PC-9 (cell line): Measurements from ENCODE around the gene ISM2. TPM values are rescaled to one million over a fixed set of nuclear protein-coding genes. Genes with fewer than 3 reads are reported as not detected.

ENCODE experiments used
- BruUV-seq: library from RNA; stranded (reverse); fragments of 400-500 nt; replicated peaks from 2 replicates; lab custom pipeline; 2021; lab: Mats Ljungman, UMichigan
- CTCF ChIA-PET: fragments of 300-600 bp; sonication (Branson Sonifier 250); formaldehyde crosslinking; loops from one replicate; lab custom pipeline; 2022; ENCODE audit warnings: antibody characterized with exemption; lab: Charles Lee
- POLR2A ChIA-PET: fragments of 300-600 bp; sonication (Branson Sonifier 250); formaldehyde crosslinking; loops from one replicate; lab custom pipeline; 2022; ENCODE audit warnings: antibody characterized with exemption; ENCODE audit not compliant: unreplicated experiment; lab: Charles Lee
- DNase-seq, 2 experiments: peaks; one replicate each; pipeline versions ENCODE4 v3.0.0 to v3.0.0-alpha.2; 2015 to 2022; ENCODE audit warnings: mixed read lengths in 1 of 2
- H2AFZ ChIP-seq: fragments of 200-600 bp; sonication (generic); 2 replicates; pipeline ENCODE4 v1.8.1; 2017; ENCODE audit warnings: antibody characterized with exemption
- H3F3A ChIP-seq: fragments of 200-600 bp; sonication (generic); 2 replicates; pipeline ENCODE4 v1.8.1; 2017; ENCODE audit warnings: antibody characterized with exemption, mild to moderate bottlenecking, low read depth; ENCODE audit not compliant: insufficient read depth
- H3K27ac ChIP-seq: fragments of 200-600 bp; sonication (generic); 2 replicates; pipeline ENCODE4 v1.6.1; 2016; ENCODE audit warnings: mixed run types
- H3K27me3 ChIP-seq: fragments of 200-600 bp; sonication (generic); 2 replicates; pipeline ENCODE4 v1.6.1; 2016; ENCODE audit warnings: low read depth, mixed run types; ENCODE audit not compliant: insufficient read depth
- H3K36me3 ChIP-seq: fragments of 200-600 bp; sonication (generic); 2 replicates; pipeline ENCODE4 v1.6.1; 2016; ENCODE audit warnings: low read depth, mixed run types
- H3K4me1 ChIP-seq: fragments of 200-600 bp; sonication (generic); replicated peaks from 2 replicates; pipeline ENCODE4 v1.6.1; 2016; ENCODE audit warnings: mixed run types; ENCODE audit not compliant: insufficient read depth
- H3K4me2 ChIP-seq: fragments of 200-600 bp; sonication (generic); 2 replicates; pipeline ENCODE4 v1.6.1; 2017; ENCODE audit warnings: mixed run types
- H3K4me3 ChIP-seq: fragments of 200-600 bp; sonication (generic); 2 replicates; pipeline ENCODE4 v1.6.1; 2016; ENCODE audit warnings: mixed run types
- H3K79me2 ChIP-seq: fragments of 200-600 bp; sonication (generic); 2 replicates; pipeline ENCODE4 v1.6.1; 2017; ENCODE audit warnings: low read depth, mixed run types
- H3K9me2 ChIP-seq: fragments of 200-600 bp; sonication (generic); 2 replicates; pipeline ENCODE4 v1.8.1; 2017; ENCODE audit warnings: mild to moderate bottlenecking; ENCODE audit not compliant: insufficient read depth
- H3K9me3 ChIP-seq: fragments of 200-600 bp; sonication (generic); 2 replicates; pipeline ENCODE4 v1.8.1; 2016; ENCODE audit warnings: low read depth; ENCODE audit not compliant: insufficient read depth
- H4K20me1 ChIP-seq: fragments of 200-600 bp; sonication (generic); 2 replicates; pipeline ENCODE4 v1.8.1; 2017; ENCODE audit not compliant: insufficient read depth
- EZH2 ChIP-seq: fragments of 200-600 bp; sonication (generic); IDR thresholded peaks from 2 replicates; pipeline ENCODE4 v1.8.0; 2017; ENCODE audit warnings: antibody characterized with exemption, low read depth
- intact Hi-C: fragments of 100-400 bp; cut with micrococcal nuclease; formaldehyde crosslinking; loops from one replicate; pipeline ENCODE4 v1.10.0; 2022; ENCODE audit not compliant: unreplicated experiment
- total RNA-seq: library from RNA; stranded (reverse); gene quantifications from 2 replicates; pipeline ENCODE4 v1.2.3, GENCODE V29; 2021
- TF ChIP-seq, protein P1 (sequence below): fragments of 200-600 bp; sonication (generic); conservative IDR thresholded peaks from 2 replicates; pipeline ENCODE4 v1.6.1; 2017; ENCODE audit warnings: mixed run types, antibody characterized with exemption, mild to moderate bottlenecking, moderate library complexity

Gene ISM2
- total RNA-seq, 1 experiment from 2014 or later: not detected

DNA sequence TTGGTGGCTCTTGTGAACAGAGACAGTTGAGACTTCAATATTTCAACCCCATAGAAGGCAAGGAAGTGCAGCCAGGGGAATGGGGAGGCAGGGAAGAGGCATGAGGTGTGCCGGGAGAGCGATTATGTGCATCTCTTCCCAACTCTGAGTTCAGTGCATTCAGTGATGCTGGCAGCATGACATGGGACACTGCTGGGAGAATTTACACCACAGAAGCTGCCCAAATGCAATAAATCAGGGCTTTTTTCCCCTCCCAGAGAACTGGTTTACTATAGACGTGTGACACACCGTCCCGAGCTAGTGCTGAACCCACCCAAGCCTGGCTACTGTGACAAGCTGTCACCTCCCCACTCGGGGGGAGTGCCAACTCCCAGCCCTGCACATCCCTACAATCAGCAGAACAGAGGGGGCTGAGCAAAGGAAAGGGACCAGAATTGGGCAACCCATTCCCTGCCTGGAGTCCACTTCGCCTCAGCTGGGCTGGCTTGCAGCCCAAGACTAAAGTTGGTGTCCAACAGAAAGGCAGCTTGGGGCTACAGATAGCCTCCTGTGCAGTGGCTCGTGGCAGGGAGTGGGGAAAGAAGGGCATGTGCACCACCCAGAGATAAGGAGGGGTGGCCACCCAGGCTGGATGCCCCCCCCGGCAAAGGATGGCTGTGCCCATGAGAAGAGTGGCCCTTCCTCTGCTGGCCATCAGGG, 24.0 kb downstream of the ISM2 start:
- no peak overlapping the region for H3K4me2 ChIP-seq
- H3K4me3 ChIP-seq: no peak overlapping the region
- no peaks in the 10 kb centered on the region for H3K9me2 ChIP-seq
- no peak for DNase-seq
- TF ChIP-seq, protein P1, sequence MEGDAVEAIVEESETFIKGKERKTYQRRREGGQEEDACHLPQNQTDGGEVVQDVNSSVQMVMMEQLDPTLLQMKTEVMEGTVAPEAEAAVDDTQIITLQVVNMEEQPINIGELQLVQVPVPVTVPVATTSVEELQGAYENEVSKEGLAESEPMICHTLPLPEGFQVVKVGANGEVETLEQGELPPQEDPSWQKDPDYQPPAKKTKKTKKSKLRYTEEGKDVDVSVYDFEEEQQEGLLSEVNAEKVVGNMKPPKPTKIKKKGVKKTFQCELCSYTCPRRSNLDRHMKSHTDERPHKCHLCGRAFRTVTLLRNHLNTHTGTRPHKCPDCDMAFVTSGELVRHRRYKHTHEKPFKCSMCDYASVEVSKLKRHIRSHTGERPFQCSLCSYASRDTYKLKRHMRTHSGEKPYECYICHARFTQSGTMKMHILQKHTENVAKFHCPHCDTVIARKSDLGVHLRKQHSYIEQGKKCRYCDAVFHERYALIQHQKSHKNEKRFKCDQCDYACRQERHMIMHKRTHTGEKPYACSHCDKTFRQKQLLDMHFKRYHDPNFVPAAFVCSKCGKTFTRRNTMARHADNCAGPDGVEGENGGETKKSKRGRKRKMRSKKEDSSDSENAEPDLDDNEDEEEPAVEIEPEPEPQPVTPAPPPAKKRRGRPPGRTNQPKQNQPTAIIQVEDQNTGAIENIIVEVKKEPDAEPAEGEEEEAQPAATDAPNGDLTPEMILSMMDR: no peak
- no peak for TF ChIP-seq EZH2
- CTCF ChIA-PET: no interaction called here
- H3K36me3 ChIP-seq: no peaks in the 10 kb centered on the region
- H3K79me2 ChIP-seq: no peaks in the 10 kb centered on the region
- no TSS peak for BruUV-seq
- no peaks in the 10 kb centered on the region for H4K20me1 ChIP-seq
- H3K9me3 ChIP-seq: no peaks in the 10 kb centered on the region
- H3K4me1 ChIP-seq: no peaks in the 10 kb centered on the region
- POLR2A ChIA-PET: interaction anchor here (0.6 kb wide), 1 partner anchor 235 kb away, joined by 5 read pairs; no protein-coding TSS in a partner anchor
- intact Hi-C loops: no loop called here
- no peak overlapping the region for H2AFZ ChIP-seq
- peaks cover 33% of the 10 kb centered on the region for H3K27me3 ChIP-seq
- no peak overlapping the region for H3K27ac ChIP-seq
- H3F3A ChIP-seq: peaks cover 9% of the 10 kb centered on the region; the same call in 1 of the 2 replicates

DNA sequence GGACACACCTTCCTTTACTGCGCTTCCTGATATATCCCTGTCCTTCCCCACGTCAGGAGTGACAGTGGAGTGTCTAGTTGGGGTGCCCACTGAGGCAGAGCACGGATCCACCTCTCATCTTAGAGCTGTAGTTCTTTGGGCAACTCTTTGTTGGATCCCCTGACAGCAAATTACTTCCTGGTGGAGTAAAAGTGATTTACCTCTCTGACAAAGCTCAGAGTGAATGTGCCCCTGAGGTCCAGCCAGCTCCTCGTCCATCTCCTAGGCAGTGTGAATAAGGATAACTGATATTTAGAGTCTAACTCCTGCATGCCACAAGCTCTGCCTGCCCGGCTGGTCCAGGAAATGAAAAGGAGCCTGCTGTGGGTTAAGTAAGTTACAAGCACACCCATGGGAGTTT, 24.7 kb downstream of the ISM2 start:
- Histone ChIP-seq H2AFZ (no peak overlapping the region), H3K79me2 (no peaks in the 10 kb centered on the region), H3K4me2 (no peak overlapping the region), H3K27ac (no peak overlapping the region), H3F3A (peaks cover 16% of the 10 kb centered on the region; the same call in 1 of the 2 replicates), H3K9me3 (no peaks in the 10 kb centered on the region), H3K27me3 (peaks cover 33% of the 10 kb centered on the region), H3K9me2 (no peaks in the 10 kb centered on the region), H3K4me1 (no peaks in the 10 kb centered on the region), H3K36me3 (no peaks in the 10 kb centered on the region), H3K4me3 (no peak overlapping the region), H4K20me1 (no peaks in the 10 kb centered on the region)
- no TSS peak for BruUV-seq
- CTCF ChIA-PET: no interaction called here
- no peak for DNase-seq
- intact Hi-C loops: no loop called here
- TF ChIP-seq, protein P1: no peak
- no peak for TF ChIP-seq EZH2
- POLR2A ChIA-PET: no interaction called here

DNA sequence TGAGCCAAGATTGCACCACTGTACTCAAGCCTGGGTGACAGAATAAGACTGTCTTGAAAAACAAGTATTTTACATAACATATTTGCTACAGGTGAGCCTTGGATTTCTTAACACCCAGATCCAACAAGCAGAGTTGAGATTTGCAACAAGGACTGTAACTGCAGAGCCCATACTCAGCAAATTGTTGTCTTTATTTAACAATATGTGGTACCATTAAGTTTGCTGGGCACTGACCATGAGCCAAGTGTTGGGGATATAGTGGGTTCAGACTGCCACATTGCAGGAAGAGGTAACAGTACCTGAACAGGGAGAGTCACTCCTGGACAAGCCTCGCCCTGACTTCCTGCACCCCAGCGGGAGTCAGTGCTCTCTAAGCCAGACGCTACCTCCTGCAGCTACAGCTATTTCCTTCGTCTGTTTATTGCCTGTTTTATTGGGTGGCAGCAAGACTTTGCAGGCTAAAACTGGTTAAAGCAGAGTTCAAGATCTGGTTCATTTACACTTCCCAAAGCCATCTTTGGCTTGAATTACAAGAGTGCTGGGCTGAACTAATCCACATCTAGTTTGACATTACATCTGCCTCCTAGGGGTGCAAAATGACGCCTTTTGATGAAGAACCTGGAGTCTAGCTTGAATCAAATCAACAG, 28.3 kb downstream of the ISM2 start:
- H3K9me3 ChIP-seq: no peaks in the 10 kb centered on the region
- DNase-seq: no peak
- H3K4me3 ChIP-seq: no peak overlapping the region
- POLR2A ChIA-PET: no interaction called here
- H3K27me3 ChIP-seq: peaks cover 15% of the 10 kb centered on the region
- no TSS peak for BruUV-seq
- H3F3A ChIP-seq: peaks cover 44% of the 10 kb centered on the region
- H3K79me2 ChIP-seq: no peaks in the 10 kb centered on the region
- peaks cover 25% of the 10 kb centered on the region for H3K36me3 ChIP-seq
- intact Hi-C loops: no loop called here
- no peak overlapping the region for H3K4me2 ChIP-seq
- TF ChIP-seq, protein P1: no peak
- no peak for TF ChIP-seq EZH2
- no peaks in the 10 kb centered on the region for H3K4me1 ChIP-seq
- H2AFZ ChIP-seq: no peak overlapping the region
- H3K27ac ChIP-seq: no peak overlapping the region
- CTCF ChIA-PET: interaction anchor here (0.6 kb wide), 1 partner anchor 360 kb away, joined by 3 read pairs; no protein-coding TSS in a partner anchor
- no peaks in the 10 kb centered on the region; the same call in 1 of the 2 replicates for H4K20me1 ChIP-seq
- no peaks in the 10 kb centered on the region for H3K9me2 ChIP-seq
